A673 (cell line): ENCODE data around the gene NPAS2. TPM values are rescaled to one million over a fixed set of nuclear protein-coding genes. Genes with fewer than 3 reads are reported as not detected.

Experiments used
- BruUV-seq: library from RNA; stranded (reverse); fragments of 400-500 nt; replicated peaks from 2 replicates; lab custom pipeline; 2021; lab: Mats Ljungman, UMichigan
- CTCF ChIA-PET: fragments of 300-600 bp; sonication (Branson Sonifier 250); formaldehyde crosslinking; loops from one replicate; lab custom pipeline; 2022; ENCODE audit warnings: antibody characterized with exemption; lab: Charles Lee
- POLR2A ChIA-PET: fragments of 300-600 bp; sonication (Branson Sonifier 250); formaldehyde crosslinking; loops from one replicate; lab custom pipeline; 2022; ENCODE audit warnings: antibody characterized with exemption; ENCODE audit not compliant: low non-redundant PET; lab: Charles Lee
- DNase-seq: peaks from one replicate; pipeline ENCODE4 v3.0.0-alpha.2; 2015; ENCODE audit warnings: low spot score
- H3K27ac ChIP-seq: fragments of 200-600 bp; sonication (generic); 2 replicates; pipeline ENCODE4 v1.5.1; 2016; ENCODE audit warnings: mixed run types, low read depth, mild to moderate bottlenecking, mixed read lengths, antibody characterized with exemption, low read length; ENCODE audit not compliant: poor library complexity, severe bottlenecking
- H3K27me3 ChIP-seq: fragments of 200-600 bp; sonication (generic); replicated peaks from 2 replicates; pipeline ENCODE4 v1.6.1; 2017; ENCODE audit warnings: mixed run types, low read depth, mild to moderate bottlenecking, mixed read lengths, antibody characterized with exemption, low read length; ENCODE audit not compliant: insufficient read depth, poor library complexity
- H3K36me3 ChIP-seq: fragments of 200-600 bp; sonication (generic); 2 replicates; pipeline ENCODE4 v1.6.1; 2016; ENCODE audit warnings: mixed run types, mild to moderate bottlenecking, mixed read lengths, antibody characterized with exemption, low read length; ENCODE audit not compliant: insufficient read depth, poor library complexity, severe bottlenecking
- H3K4me1 ChIP-seq: fragments of 200-600 bp; sonication (generic); 2 replicates; pipeline ENCODE4 v1.6.1; 2017; ENCODE audit warnings: mixed run types, mild to moderate bottlenecking, mixed read lengths, antibody characterized with exemption, low read length; ENCODE audit not compliant: insufficient read depth, poor library complexity, severe bottlenecking
- H3K4me3 ChIP-seq: fragments of 200-600 bp; sonication (generic); 2 replicates; pipeline ENCODE4 v1.5.1; 2016; ENCODE audit warnings: low read depth, mixed run types, mild to moderate bottlenecking, mixed read lengths, low read length; ENCODE audit not compliant: poor library complexity, severe bottlenecking
- H3K9me3 ChIP-seq: fragments of 200-600 bp; sonication (generic); 2 replicates; pipeline ENCODE4 v1.6.1; 2016; ENCODE audit warnings: mixed run types, low read depth, mild to moderate bottlenecking, mixed read lengths, antibody characterized with exemption, low read length; ENCODE audit not compliant: poor library complexity, severe bottlenecking
- CTCF ChIP-seq: fragments of 300-800, 200-600 bp; sonication (generic); conservative IDR thresholded peaks from 2 replicates; pipeline ENCODE4 v1.5.1; 2017; ENCODE audit warnings: low read depth, mild to moderate bottlenecking, antibody characterized with exemption, low read length, moderate library complexity, mixed read lengths
- EZH2 ChIP-seq: fragments of 200-600 bp; sonication (generic); IDR thresholded peaks from 2 replicates; pipeline ENCODE4 v1.6.1; 2017; ENCODE audit warnings: borderline replicate concordance, low read depth, mild to moderate bottlenecking, mixed read lengths, antibody characterized with exemption, low read length; ENCODE audit not compliant: poor library complexity, severe bottlenecking
- intact Hi-C: fragments of 100-400 bp; cut with micrococcal nuclease; formaldehyde crosslinking; loops from one replicate; pipeline ENCODE4 v1.10.0; 2022; ENCODE audit not compliant: unreplicated experiment
- total RNA-seq: library from RNA; stranded (reverse); gene quantifications from 2 replicates; pipeline ENCODE4 v1.2.3, GENCODE V29; 2021

Gene NPAS2
- total RNA-seq, 1 experiment from 2014 or later: 9.4 TPM

- BruUV-seq: no TSS peak
- no peaks in the 10 kb centered on the region for H3K27me3 ChIP-seq
- CTCF ChIA-PET: interaction anchor here (0.6 kb wide), 1 partner anchor 108 kb away, joined by 3 read pairs; no protein-coding TSS in a partner anchor
- DNase-seq: no peak
- H3K27ac ChIP-seq: no peak overlapping the region
- no peaks in the 10 kb centered on the region for H3K9me3 ChIP-seq
- no peaks in the 10 kb centered on the region for H3K36me3 ChIP-seq
- intact Hi-C loops: no loop called here
- POLR2A ChIA-PET: no interaction called here
- no peaks in the 10 kb centered on the region for H3K4me1 ChIP-seq
- TF ChIP-seq CTCF (no peak), EZH2 (no peak)
- no peak overlapping the region for H3K4me3 ChIP-seq
These were observed 66.1 kb downstream of the NPAS2 start for GRCh38 chr2:100886085-100886484.

GRCh38 chr2:100887039-100887578, 67.2 kb downstream of the NPAS2 start:
- TF ChIP-seq CTCF: no peak
- TF ChIP-seq EZH2: no peak
- ChIA-PET POLR2A (no interaction called here), CTCF (interaction anchor here (0.6 kb wide), 1 partner anchor 107 kb away, joined by 3 read pairs; no protein-coding TSS in a partner anchor)
- H3K36me3 ChIP-seq: no peaks in the 10 kb centered on the region
- peaks cover 9% of the 10 kb centered on the region for H3K4me1 ChIP-seq
- DNase-seq: no peak
- BruUV-seq: no TSS peak
- no peaks in the 10 kb centered on the region for H3K27me3 ChIP-seq
- H3K9me3 ChIP-seq: no peaks in the 10 kb centered on the region
- no peak overlapping the region for H3K27ac ChIP-seq
- H3K4me3 ChIP-seq: no peak overlapping the region
- intact Hi-C loops: no loop called here

GRCh38 chr2:100887713-100888495, 68.0 kb downstream of the NPAS2 start:
- POLR2A ChIA-PET: no interaction called here

More at GRCh38 chr2:100887713-100888495, 68.0 kb downstream of the NPAS2 start:
- no peak overlapping the region for H3K27ac ChIP-seq
- no peaks in the 10 kb centered on the region for H3K27me3 ChIP-seq
- DNase-seq: no peak
- no peaks in the 10 kb centered on the region for H3K36me3 ChIP-seq
- CTCF ChIA-PET: no interaction called here
- intact Hi-C loops: no loop called here
- no TSS peak for BruUV-seq
- H3K4me1 ChIP-seq: peaks cover 13% of the 10 kb centered on the region
- TF ChIP-seq CTCF (no peak), EZH2 (no peak)
- no peak overlapping the region for H3K4me3 ChIP-seq
- H3K9me3 ChIP-seq: no peaks in the 10 kb centered on the region
